RKO (cell line): ENCODE results near the gene FAM219A.

Source experiments
- DNase-seq: peaks from one replicate; pipeline ENCODE4 v3.0.0-alpha.2; 2016; ENCODE audit warnings: low spot score

FAM219A gene

DNA sequence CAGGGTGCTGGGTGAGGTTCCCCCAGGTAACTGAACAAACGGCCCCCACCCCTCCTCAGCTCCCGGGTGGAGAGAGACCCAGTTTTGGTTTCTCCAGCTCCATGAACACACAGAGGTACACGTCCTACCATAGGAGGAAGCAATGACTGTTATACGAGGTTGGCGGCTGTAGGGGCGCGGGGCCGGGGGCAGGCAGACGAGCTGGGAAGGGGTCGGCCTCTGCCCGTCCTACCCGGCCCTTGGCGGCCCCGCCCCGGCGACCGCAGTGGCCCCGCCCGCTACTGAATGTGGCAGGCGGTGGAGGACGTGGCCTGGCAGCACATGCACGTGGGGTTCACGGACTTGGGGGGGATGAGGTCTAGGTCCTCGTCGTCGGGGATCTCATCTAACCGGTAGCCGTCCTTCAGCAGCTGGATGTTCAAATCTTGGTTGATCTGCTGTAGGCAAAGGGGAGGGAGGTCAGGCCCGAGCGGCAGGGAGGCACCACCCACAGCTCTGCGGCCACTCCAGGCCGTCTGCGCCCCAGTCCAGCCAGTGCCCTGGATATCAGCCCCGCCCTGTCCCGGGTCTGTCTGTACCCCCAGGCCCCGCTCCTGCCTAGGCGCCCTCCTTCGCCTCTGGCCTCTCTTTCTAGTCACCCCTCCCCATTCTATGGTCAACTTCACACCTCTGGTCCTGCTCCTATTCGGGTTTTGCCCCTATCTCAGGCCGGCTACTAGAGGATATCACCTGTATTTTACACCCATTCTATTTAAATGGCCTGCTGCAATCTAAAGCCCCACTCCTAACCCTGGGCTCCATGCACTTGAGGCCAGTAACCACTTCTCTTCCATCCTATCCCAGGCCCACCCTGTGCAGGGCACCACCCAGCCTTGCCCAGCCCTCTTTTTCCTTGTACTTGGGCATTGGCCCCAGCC, 57.4 kb downstream of the FAM219A start:
- no peak for DNase-seq

DNA sequence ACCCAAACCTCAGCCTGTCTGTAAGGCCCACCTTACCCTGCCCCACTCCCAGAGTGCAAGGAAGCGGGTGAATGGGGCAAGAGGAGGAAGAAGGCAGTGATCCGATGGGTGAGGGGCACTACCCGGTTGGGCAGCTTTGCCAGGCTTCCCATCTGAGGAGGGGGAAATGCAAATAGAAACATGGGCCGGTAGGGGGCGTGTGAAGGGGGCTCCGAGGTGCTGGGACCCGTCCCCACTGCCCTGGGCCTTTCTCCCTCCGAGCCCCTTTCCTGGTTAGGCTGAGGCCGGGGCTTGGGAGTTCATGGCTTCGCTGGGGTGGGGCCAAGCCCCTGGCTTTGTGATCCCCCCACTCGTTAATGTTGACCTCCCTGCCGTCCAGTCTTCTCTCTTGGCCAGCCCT, 58.1 kb downstream of the FAM219A start:
- DNase-seq: no peak

GRCh38 chr9:34399729-34400128, 58.6 kb downstream of the FAM219A start:
- DNase-seq: no peak

- no peak for DNase-seq
Observed at GRCh38 chr9:34398875-34399274, 59.5 kb downstream of the FAM219A start.

DNA sequence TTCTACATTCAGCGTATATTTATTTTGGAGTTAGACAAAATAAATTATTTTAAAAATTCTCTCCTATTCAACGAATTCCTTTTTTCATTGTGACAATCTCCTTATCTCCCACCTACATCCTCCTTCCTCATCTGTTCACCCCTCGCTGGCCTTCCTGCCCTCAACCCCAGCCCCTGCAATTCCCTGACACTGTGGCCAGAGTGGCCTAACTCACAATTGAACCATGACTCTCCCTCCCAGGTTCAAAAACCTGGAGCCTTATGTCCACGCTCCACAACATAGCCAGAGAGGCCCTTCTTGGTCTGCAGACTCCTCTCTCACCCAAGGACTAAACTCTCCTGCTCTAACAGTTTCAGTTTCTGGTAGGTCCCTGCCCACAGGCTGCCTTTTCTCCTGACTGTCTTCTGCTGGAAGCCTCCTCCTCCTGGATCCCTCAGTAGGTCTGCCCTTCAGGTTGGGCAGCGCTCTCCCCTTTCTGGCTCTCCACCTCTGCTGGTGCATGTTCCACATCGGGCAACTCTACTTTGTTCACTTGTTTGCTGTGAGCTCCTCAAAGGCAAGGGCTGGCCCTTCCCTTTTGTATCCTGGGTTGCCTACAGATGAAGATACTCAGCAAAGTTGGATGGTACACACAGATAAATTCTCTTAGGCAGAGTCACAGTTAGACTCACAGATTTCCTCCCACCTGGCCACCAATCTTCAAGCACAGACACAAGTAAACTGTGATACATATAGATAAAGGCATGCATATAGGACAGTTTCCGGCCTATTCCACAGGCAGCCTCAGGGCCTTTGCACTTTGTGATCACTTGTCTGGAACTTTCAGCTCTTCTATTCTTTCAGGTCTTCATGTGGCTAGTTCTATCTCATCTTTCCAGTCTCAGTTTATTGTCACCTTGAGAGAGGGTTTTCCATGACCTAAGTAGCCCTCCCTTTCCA, 61.8 kb downstream of the FAM219A start:
- DNase-seq: no peak

DNA sequence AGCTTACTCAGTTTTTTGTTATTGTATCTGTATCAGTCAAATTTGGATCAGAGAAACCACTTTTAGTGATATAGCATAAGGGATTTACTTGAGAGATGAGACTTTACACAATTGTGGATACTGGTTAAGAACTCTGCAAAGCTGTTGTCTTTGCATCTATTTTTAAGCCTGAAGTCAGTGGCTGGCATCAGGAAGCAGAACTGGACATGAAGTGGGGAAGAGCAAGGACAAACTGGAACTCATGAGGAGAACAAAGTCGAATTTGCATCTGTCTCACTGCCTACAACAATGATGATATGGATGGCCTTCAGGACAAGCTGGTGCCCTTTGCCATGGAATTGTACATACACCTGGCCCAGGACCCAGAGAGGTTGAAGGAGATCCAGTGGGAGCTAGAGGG, 65.9 kb downstream of the FAM219A start:
- DNase-seq: no peak

DNA sequence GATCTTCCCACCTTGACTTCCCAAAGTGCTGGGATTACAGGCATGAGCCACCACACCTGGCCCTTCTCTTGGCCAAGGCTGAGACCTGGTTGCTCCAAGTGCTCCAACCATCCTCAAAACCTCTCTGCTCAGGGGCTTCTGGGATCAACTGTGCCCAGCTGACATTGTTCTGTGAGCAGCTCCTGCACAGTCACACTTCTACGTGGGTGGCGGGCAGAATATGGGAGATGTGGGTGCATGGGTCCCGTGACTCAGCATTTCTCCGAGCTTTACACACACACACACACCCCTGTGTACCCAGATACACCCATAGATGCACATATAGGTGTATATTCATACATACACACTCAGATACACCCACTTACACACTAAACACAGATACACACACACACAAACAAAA, 71.1 kb downstream of the FAM219A start:
- DNase-seq: no peak

- no peak for DNase-seq
Observed at GRCh38 chr9:34386656-34387055, 71.7 kb downstream of the FAM219A start.

DNA sequence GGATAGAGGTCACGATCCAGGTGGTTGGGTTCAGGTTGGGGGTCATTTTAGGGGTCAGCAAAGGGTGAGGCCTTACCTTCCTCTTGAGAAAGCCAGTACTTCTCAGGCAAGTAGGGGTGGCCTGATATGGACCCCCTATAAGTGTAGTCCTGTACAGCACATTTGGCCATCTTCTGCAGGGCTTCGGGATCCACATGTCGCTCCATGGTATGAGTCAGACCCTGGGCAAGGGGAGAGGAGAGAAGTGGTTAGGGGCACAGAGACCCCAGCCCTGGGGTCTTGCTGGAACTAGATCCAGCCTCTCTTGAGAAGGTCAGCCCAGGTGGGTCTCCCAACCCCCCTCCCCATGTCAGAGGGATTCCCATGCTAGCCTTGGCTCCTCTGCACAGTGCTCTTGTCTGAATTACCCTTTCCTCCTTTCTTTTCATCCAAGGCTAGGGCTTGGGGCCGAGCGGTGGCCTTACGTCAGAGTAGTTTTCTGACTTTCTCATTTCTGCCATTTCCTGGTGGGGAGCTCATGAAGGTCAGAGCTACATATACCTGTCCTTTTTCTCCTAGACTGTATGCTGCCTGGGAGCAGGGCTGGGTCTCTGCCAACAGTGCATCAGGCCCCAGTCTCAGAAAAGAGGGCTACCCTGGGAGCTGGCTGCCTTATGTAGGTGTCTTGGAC, 72.7 kb downstream of the FAM219A start:
- no peak for DNase-seq

DNA sequence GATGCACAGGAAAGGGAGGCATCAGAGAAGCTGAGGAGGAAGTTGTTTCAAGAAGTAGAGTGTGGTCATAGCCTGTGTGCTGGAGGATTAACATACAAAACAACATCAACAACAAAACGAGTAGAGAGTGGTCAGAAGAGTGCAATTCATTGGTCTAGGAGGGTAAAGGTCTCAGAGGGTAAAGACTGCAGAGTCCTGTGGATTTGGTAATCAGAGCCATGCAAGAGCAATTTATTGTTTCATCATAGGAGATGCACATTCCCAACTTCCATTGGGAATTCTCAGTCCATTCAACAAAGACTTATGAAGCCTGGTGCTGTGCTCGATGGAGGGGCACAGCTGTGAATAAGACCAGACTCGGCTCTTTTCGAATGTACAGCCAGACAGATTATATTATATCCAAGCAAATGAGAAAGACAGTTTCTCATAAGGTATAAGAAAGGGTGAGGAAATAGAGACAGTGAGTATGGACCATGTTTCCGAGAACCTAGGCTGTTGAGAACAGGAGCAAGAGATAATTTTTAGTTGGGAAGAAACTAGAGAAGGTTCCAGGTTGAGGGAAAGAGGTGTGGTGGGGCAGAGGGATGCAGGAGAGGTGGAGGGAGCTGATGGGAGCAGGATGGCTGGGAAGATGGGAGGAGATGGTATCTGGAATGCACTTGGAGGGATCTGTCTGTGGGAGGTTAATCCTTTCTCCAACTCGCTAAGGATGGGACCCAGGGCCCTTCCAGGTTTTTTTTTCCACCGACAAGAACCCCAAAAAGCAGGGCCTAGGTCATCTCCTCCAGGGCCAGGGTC, 73.8 kb downstream of the FAM219A start:
- DNase-seq: no peak

GRCh38 chr9:34383904-34384303, 74.5 kb downstream of the FAM219A start:
- DNase-seq: no peak

DNA sequence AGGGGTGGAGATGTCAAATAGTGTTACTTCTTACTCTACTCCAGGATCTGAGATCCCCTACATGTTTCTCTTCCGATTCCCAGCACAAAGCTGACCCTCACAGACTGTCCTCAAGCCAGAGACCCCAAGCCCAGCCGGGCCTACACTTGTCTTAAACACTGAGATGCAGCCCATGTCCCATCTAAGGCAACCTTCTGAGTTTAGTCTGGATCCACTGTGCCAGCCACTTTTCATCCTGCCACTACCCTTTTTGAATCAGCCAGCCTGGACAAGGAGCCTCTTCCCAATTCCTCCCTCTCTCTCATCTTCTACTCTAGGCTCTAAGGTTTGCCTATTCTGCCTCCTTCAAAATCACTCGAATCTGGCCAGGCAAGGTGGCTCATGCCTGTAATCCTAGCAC, 75.5 kb downstream of the FAM219A start:
- no peak for DNase-seq

DNA sequence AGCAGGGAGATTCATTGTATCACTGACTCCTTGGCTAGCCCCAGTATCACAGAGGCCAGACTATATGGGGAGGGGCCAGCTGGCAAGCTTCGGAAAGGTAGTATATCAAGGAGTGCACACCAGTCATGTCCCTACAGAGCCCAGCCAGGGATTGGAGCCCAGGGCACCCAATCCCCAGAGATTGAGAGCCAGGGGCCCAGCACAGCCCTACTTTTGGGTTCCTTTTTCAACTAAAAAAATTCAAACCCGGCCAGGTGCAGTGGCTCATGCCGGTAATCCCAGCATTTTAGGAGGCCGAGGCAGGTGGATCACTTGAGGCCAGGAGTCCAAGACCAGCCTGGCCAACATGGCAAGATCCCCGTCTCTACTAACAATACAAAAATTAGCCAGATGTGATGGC, 76.3 kb downstream of the FAM219A start:
- no peak for DNase-seq

GRCh38 chr9:34381323-34381722, 77.0 kb downstream of the FAM219A start:
- no peak for DNase-seq

DNA sequence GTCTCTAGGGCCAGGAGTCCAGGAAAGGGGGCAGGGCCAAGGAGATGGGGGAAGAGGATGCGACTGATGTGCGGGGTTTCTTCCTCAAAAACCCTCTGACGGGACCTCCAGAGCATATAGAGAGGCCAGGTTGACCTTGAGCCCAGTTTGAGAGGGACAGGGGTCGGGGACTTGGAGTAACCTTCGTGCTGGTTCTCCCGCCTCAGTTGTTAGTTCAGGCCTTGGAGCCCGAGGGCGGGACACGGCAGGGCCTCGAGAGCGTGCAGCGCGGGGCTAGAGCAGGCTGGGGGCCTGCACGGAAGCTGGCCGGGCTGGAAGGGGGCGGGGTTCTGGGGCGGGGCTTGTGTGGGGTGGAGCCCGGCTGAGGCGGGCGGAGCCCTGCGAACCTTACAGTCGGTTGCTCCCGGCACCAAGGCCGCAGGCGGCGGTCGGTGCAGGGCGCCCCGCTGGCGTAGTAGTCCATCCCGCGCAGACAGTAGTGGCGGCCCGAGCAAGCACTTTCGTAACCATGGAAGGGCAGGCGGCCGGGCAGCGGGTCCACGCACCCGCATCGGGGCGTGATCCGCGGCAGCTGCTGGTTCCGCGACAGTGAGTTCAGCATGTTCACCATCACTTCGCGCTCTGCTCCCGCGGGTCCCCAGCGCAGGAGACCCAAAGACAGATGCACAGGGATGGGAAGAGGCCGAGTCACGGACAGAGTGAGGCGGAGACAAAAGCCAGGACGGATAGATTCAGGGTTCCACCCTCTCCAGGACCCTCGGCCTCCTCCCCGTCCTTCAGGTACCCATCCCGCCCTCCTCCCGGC, 77.7 kb downstream of the FAM219A start:
- DNase-seq: peak; percentile 87

- no peak for DNase-seq
Observed at GRCh38 chr9:34380034-34380510, 78.3 kb downstream of the FAM219A start.

DNA sequence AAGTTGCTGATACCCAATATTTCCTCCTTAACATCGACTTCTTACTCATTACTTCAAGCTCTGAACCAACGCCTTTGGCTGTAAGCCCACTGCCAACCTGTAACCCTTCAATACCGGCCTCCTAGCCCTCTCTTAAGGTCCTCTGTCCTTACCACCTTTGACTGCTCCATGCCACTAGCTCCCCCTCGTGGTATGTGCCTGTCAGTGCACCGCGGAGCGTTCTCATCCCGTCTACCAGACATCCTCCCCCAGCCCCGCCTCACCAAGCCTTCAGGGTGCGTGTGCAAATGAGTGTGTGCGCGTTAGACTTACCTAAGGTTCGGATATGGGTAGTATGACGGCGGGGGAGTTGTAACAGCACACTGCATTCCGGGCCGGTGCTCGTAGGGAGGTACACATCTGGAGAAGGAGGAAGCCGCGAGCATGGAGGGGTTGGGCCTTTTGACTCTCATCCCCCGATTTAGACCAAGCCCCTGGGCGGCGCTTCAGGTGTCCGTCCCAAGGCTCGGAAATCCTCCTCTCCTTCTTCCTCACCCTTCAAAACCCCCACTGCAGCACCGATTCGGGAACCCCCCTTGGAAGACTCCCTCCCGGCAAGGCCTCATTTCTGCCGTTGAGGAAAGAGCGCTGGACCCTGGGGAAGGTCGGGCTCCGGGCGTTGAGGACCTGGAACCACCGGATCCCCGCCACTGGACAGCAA, 78.9 kb downstream of the FAM219A start:
- DNase-seq: peak; percentile 80

GRCh38 chr9:34378376-34379060, 79.9 kb downstream of the FAM219A start:
- DNase-seq: no peak

- no peak for DNase-seq
Observed at GRCh38 chr9:34377404-34377746, 81.0 kb downstream of the FAM219A start.
